Measurements from ENCODE around the gene FAM47A. TPM values are rescaled to one million over a fixed set of nuclear protein-coding genes. Genes with fewer than 3 reads are reported as not detected.

Gene FAM47A
- not detected for total RNA-seq

DNA sequence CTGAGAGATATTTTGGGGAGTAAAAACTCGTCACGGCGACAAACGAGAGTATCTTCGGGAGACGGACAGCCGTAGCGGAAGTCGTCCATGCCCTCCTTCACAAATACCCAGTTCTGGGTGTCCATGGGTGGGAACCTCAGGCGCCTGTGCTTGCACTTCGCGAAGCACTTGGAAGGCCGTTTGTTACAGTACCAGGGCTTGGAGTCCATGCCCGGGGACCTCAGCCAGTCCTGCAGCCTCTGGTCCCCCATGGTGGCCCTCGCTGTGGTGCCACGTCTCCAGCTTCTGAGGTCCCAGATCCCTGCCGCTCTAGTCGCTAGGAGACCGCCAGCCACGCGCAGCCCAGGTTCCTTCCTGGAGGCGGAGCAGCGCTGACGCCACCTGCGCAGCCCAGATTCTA, at the start of gene FAM47A:
Gene FAM47A (minus strand): TSS at position 287 of the 400 bp plus-strand sequence. CDS start 36 bp downstream, at position 251.
- Histone ChIP-seq H3K4me3 (no peak within 1 kb of the TSS), H3K9me3 (no peaks in the 10 kb centered on the region), H3K4me1 (no peaks in the 10 kb centered on the region), H3K27me3 (no peaks in the 10 kb centered on the region), H3K36me3 (no peaks in the 10 kb centered on the region), H3K27ac (no peak within 1 kb of the TSS)
- intact Hi-C loops (cut with DNase I), result no loop called here
- no peak for DNase-seq
- WGBS, 2 donors, result 70 to 89% methylated on average over 13 to 19 of the region's 25 CpGs
- TF ChIP-seq POLR2A (IDR thresholded peaks at IDR 0.05), result no peak
- TF ChIP-seq, protein P1, sequence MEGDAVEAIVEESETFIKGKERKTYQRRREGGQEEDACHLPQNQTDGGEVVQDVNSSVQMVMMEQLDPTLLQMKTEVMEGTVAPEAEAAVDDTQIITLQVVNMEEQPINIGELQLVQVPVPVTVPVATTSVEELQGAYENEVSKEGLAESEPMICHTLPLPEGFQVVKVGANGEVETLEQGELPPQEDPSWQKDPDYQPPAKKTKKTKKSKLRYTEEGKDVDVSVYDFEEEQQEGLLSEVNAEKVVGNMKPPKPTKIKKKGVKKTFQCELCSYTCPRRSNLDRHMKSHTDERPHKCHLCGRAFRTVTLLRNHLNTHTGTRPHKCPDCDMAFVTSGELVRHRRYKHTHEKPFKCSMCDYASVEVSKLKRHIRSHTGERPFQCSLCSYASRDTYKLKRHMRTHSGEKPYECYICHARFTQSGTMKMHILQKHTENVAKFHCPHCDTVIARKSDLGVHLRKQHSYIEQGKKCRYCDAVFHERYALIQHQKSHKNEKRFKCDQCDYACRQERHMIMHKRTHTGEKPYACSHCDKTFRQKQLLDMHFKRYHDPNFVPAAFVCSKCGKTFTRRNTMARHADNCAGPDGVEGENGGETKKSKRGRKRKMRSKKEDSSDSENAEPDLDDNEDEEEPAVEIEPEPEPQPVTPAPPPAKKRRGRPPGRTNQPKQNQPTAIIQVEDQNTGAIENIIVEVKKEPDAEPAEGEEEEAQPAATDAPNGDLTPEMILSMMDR (IDR thresholded peaks at IDR 0.05), result no peak

- WGBS, 2 donors, result 73 to 90% methylated on average over 7 to 8 of the region's 9 CpGs
- TF ChIP-seq, protein P1 (IDR thresholded peaks at IDR 0.05), result no peak
- TF ChIP-seq POLR2A (IDR thresholded peaks at IDR 0.05), result no peak
- no peak overlapping the region for H3K4me3 ChIP-seq
- intact Hi-C loops (cut with DNase I), result no loop called here
- H3K27ac ChIP-seq, result no peak overlapping the region
- no peaks in the 10 kb centered on the region for H3K27me3 ChIP-seq
- no peaks in the 10 kb centered on the region for H3K4me1 ChIP-seq
- H3K9me3 ChIP-seq, result no peaks in the 10 kb centered on the region
- H3K36me3 ChIP-seq, result no peaks in the 10 kb centered on the region
- no peak for DNase-seq
Measured at GRCh38 chrX:34147345-34147744, 15.2 kb upstream of the FAM47A start.

DNA sequence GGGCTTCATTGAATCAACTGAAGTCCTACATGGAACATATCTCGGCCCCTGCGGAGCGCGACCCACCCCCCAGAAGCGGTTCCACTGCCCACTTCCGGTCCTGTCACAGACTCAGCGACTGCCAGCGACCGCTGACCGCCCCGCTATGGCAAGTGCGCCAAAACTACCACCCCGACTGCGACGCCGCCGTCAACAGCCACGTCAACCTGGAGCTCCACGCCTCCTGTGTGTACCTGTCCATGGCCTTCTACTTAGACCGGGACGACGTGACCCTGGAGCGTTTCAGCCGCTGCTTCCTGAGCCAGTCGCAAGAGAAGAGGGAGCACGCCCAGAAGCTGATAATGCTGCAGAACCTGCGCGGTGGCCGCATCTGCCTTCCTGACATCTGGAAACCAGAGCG, 14.8 kb upstream of the FAM47A start:
- no peaks in the 10 kb centered on the region for H3K9me3 ChIP-seq
- H3K4me3 ChIP-seq, result no peak overlapping the region
- no peaks in the 10 kb centered on the region for H3K4me1 ChIP-seq
- H3K27me3 ChIP-seq, result no peaks in the 10 kb centered on the region
- TF ChIP-seq, protein P1 (IDR thresholded peaks at IDR 0.05), result no peak
- TF ChIP-seq POLR2A (IDR thresholded peaks at IDR 0.05), result no peak
- 85 to 90% methylated on average over 5 to 11 of the region's 30 CpGs for WGBS, 2 donors
- no peak for DNase-seq
- no peak overlapping the region for H3K27ac ChIP-seq
- intact Hi-C loops (cut with DNase I), result no loop called here
- no peaks in the 10 kb centered on the region for H3K36me3 ChIP-seq

DNA sequence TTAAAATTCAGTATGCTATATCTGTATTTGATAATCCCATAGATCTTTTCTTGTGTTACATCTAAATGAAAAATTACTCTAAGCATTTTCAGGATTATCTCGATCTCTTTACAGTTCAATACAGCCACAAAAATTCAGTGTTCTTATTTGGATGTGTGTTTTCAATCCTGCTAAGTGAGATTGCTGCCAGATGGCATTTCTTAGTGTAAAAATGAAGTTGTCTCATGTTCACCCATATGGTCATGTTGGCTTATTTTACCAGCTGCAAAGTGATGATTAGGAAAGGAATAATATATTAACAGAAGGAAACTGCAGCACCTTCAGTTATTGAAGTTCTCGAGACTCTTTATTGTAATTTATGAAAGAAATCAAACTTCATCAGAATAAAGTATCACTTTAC, 12.1 kb upstream of the FAM47A start:
- intact Hi-C loops (cut with DNase I), result no loop called here
- Histone ChIP-seq H3K36me3 (no peaks in the 10 kb centered on the region), H3K27me3 (no peaks in the 10 kb centered on the region), H3K9me3 (no peaks in the 10 kb centered on the region), H3K4me3 (no peak overlapping the region), H3K4me1 (no peaks in the 10 kb centered on the region), H3K27ac (no peak overlapping the region)
- DNase-seq, result no peak
- WGBS, 2 donors, result 64 to 72% methylated on average over 2 of the region's 2 CpGs
- TF ChIP-seq POLR2A (IDR thresholded peaks at IDR 0.05), result no peak
- TF ChIP-seq, protein P1 (IDR thresholded peaks at IDR 0.05), result no peak

GRCh38 chrX:34140816-34141215, 8.7 kb upstream of the FAM47A start:
- 19 to 64% methylated on average over 1 of the region's 1 CpG for WGBS, 2 donors
- DNase-seq, result no peak
- H3K36me3 ChIP-seq, result no peaks in the 10 kb centered on the region
- TF ChIP-seq, protein P1 (IDR thresholded peaks at IDR 0.05), result no peak
- TF ChIP-seq POLR2A (IDR thresholded peaks at IDR 0.05), result no peak
- H3K4me1 ChIP-seq, result no peaks in the 10 kb centered on the region
- no peak overlapping the region for H3K4me3 ChIP-seq
- intact Hi-C loops (cut with DNase I), result no loop called here
- H3K27ac ChIP-seq, result no peak overlapping the region
- H3K27me3 ChIP-seq, result no peaks in the 10 kb centered on the region
- no peaks in the 10 kb centered on the region for H3K9me3 ChIP-seq

Data from esophagus squamous epithelium (tissue), 5 donors.